ENCODE measurements around the gene RGS17.
"Not testable (repeated sequence)": the region's sequence is repeated elsewhere in the genome, so short reads cannot be mapped to it uniquely, and the experiment has no call there.

The RGS17 gene

DNA sequence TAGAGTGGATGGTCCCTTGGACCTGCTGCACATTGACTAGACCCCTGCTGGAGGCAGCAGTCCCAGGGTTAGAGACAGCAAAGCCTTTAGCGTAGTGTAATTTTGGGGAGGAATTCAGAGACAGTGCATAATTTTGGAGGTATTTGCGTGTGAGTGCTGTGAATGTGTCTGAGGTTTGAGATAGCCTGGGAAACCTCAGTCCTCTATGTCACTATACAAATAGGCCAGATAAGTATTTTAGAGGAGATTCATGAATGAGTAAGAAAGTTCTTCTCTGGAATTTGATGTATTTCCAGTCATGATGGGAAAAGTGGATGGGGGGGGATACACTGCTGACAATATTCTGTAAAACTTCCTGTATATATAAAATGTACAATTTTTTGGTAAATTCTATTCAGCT lies 102.8 kb downstream of the RGS17 start:
- DNase-seq: no peak

DNA sequence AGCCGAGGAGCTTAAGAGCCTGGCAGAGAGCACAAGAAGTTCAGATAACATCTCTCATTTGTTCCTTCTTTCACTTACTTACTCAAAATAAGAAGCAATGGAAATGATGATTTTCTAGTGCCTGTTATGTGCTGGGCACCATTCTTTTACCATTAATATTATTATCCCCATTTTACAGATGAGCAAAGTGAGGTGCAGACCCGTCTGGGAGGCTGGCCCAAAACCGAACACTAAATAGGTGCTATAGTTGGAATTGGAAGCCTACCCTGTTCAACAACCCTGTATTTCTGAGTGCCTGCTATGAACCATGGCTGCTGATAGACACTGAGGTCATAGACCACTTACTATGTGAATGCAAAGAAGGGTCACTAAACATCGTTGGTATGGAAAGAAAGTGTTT lies 103.6 kb downstream of the RGS17 start:
- DNase-seq: no peak

DNA sequence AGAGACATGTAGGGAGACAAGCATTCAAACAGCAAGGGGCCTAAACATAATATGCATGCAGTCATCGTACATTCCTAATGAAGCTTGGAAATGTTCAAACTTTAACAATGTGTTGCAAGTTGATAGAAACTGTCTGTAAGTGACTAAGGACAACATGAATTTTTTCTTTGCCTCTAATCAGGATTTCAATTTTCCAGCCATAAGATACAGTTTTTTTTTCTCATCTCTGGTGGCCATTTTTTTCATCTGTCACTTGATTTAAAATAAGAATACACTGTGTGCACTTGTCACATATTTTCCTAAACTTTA lies 106.4 kb downstream of the RGS17 start:
- DNase-seq: no peak

DNA sequence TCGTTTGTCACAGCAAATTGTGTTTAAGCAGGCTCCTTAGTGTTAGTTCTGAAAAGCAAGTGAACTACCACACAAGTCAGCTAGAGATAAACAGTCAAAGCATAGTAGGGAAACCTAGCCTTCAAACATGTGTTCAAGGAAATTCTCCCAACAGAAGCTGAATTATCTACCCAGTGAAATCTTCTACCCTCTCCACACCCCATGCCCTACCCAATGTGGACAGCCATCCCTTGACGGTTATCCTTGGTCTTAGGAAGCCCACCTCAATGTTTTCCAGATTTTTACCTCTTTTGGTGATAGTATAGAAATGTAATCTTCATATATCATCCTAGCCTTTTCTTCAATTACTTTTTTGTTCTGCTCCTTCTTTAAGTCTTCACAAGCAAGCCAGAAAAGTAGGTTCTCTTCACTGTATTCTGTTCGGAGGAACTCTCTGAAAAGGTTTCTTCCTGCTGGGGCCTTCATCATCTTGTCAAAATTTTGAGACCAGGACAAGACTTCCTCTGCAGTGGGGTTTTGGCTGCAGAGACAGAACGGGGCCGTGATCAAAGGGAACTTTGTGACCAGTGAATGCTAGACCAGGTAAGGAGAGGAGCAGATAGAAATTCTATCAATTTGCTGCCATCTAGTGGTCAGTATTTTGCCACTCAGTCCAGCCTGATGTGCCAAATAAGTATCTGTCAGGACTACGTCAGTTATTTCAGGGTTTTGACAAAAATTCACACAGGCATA lies 106.9 kb downstream of the RGS17 start:
- peak; percentile 71 for DNase-seq

DNA sequence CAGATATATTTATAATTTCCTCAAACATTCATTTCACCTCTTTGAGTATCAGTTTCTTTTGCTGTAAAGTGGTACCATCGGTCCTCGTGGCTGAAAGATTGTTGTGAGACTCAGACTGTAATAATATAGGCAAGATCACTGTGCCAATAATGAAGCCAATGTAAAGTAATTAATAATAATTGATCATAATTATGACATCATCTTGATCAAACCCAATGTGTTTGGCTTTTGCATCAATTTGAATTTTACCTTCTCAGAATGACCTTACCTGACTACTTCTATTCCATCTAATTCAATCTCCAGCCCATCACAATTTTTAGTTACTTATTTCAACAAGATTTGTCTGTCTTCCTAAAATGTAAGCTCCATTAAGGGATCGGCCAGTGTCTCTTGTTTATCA lies 112.7 kb downstream of the RGS17 start:
- DNase-seq: no peak

DNA sequence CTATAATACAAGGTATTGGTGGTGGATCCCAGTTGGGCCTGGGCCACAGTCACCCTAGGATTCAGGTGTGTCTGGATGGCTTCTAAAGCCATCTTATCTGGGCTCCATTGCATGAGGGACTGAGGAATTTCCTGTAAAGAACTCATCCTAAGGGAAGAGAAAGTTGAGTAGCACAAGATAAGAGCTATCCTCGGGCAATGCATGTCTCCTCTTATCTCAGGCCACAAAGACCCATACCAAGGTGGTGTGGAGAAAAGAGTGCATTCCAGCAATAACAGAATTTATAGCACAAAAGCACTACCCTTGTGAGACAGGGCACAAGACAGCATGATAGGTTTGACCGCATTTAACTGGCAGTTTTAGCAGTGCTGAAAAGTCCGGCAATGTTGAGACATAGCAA lies 114.2 kb downstream of the RGS17 start:
- no peak for DNase-seq

DNA sequence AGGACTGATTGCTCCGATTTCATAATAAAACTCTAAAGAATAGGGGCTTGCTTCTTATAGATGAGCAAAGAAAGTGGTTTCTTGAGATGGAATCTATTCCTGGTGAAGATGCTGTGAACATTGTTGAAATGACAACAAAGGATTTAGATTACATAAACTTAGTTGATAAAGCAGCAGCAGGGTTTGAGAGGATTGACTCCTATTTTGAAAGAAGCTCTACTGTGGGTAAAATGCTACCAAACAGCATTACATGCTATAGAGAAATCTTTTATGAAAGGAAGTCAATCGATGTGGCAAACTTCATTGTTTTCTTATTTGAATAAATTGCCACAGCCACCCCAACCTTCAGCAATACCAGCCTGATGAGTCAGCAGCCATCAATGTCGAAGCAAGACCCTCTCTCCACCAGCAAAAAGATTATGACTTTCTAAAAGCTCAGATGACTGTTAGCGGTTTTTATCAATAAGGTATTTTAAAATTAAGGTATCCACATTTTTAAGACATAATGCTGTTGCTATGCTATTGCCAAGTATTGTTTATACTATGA lies 115.9 kb downstream of the RGS17 start:
- no peak for DNase-seq

DNA sequence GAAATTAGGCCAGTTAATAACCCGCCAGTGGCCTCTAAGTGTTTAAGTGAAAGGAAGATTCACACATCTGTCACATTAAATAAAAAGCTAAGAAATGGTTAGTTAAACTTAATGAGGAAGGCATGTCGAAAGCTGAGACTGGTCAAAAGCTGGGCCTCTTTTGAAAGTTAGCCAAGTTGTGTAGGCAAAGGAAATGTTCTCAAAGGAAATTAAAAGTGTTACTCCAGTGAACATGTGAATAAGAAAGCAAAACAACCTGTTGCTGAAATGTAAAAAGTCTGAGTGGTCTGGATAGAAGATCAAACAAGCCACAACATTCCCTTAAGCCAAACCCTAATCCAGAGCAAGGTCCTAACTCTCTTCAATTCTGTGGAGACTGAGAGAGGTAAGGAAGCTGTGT lies 117.6 kb downstream of the RGS17 start:
- DNase-seq: no peak

DNA sequence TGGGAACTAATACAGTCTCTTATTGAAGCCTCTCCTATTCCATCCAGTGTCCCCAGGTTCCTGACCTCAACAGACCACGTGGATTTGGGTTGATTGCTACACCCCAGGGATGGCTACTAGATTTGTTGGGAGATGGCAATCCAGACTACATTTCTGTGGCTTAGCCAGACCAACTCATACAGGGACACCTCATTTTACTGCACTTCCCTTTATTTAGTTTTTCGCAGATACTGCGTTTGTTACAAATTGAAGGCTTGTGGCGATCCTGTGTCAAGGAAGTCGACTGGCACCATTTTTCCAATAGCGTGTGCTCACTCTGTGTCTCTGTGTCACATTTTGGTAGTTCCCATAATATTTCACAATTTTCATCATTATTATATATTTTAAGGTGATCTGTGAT lies 118.2 kb downstream of the RGS17 start:
- DNase-seq: no peak

DNA sequence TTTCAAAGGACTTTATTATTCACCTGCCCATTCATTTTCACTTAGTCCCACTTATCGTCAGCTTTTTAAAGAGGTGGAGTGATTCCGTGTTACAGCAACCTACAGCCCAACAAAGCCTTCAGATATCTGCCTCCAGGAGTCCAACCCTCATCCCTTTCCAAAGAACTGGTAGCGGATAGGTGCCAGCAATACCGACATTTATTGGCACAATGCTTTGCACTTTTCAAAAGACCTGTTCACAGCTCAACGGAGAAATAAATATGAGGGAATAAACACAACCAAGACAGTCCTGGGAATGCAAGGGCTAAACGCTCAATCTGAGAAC lies 127.8 kb downstream of the RGS17 start:
- DNase-seq: peak; percentile 14

DNA sequence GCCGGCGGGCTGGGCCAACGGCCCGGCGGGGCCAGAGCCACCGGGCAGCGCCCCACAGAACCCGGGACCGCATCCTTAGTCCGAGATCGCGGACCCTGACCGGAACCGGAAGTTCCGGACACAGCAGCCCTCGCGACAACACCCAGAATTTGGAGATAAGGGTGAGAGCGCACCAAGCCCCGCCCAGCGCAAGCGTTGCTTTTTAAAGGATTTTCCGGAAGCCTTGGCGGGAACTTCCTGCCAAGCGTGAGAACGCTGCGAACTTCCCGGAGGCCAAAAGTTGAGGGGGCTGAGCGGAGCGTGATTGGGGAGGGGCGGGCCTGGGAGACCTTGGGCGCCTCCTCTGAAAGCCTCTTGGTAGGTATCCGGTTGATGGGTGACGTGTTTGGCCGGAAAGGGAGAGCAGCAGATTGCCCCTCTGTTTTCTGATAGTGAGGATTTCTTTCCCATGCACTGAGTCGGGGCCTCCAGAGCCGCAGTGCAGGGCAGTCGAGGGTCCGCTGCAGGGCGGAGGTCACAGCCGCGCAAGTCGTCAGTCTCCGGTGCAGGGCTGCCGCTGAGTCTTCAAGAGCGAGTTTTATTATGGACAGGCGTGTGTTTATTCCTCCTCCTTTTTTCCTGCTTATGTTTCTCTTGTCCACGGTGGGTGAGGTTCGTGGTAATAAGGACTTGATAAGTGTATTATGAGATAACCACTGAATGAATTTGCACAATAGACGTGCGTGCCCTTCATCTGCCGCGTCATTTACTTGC lies 128.3 kb downstream of the RGS17 start, which contains the start of gene MTRF1L:
Gene MTRF1L, minus strand, starts transcription at position 97 of the 753 bp plus-strand sequence. Its CDS starts 24 bp downstream, at position 73.
- peak; percentile 88 for DNase-seq

DNA sequence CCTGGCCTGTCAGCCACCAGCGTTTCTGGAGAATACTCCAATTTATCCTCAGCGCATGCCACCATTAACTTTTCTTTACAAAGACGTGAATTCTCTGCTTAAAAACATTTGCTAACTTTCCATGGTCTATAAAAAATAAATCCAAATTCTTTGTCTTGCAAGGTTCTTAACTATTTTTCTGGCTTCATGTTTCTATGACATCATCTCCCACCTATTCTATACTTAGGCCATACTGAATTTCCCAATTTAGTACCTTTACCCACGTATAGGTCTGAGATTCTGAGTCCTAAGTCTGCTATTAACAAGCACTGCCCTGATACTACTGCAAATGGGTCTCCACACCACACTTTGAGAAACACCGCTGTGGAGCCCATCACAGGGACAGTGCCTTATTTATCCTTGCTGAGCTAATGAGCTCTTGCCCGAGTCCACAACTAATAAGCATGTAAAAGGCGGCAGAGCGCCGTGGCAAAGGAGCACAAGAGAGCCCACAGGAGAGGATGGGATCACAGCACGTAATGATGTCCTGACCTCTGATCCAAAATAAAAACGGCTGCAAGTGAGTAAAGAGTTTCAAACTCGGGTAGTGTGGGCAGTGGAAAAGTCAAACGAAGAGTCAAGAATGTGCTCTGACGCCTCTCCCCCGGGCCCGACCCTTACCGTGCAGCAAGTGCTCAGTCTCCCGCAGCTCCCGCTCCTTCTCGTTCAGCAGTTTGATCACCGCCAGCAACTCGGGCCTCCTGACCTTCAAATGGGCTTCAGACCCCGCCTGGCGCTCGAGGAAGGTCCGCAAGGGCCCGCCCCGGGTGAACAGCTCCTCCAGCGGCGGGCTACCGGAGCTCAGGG lies 129.1 kb downstream of the RGS17 start:
- peak; percentile 6 for DNase-seq

DNA sequence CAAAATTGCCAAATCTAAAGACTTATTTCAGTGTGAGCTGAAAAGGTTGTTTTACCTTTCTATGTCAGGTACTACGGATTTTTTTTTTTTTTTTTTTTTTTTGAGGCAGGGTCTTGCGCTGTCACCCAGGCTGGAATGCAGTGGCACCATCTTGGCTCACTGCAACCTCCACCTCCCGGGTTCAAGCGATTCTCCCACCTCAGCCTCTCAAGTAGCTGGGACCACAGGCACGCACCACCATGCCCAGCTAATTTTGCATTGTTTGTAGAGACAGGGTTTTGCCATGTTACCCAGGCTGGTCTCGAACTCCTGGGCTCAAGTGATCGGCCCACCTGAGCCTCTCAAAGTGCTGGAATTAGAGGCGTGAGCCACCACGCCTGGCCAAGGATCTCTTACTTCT lies 130.3 kb downstream of the RGS17 start:
- DNase-seq: not testable (repeated sequence)

DNA sequence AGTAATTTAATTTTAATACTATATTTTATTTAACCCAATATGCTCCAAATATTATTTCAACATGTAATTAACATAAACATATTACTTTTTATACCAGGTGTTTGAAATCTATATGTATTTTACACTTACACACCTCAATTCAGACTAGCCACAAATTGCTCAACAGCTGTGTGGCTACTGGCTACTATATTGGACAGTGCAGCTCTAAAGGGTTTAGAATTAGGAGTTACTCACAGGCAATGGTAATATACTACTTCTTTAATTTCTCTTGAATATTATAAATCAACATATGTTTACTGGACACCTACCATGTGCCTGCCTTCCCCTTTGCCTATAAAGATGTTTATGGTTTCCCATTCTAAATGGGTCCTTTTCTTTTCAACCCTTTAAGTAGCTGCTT lies 130.8 kb downstream of the RGS17 start:
- DNase-seq: no peak

DNA sequence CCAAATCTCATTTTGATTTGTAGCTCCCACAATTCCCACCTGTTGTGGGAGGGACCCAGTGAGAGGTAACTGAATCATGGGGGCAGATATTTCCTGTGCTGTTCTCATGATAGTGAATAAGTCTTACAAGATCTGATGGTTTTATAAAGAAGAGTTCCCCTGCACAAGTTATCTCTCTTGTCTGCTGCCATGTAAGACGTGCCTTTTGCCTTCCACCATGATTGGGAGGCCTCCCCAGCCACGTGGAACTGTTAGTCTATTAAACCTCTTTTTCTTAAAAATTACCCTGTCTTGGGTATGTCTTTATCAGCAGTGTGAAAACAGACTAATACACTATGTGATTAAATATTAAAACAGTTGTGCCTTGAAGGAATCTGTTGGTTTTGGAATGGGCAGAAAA lies 131.5 kb downstream of the RGS17 start:
- not testable (repeated sequence) for DNase-seq

DNA sequence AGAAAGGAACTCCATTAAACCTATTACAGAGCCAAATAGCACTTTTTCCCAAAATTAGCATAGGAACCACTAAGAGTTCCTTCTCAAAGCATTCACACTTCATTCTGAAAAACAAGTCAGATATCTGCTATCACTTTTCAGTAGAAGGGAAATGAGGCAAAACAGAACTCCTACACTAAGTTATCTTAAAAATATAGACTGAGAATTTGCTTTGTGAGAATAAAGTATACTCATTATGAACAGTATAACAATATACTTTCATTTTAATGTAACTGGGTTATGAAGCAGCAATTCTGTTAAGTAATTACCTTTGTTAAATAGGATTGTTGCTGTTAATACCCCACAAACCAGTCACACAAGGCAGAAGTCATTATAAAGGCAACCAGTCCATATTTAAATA lies 137.2 kb downstream of the RGS17 start:
- DNase-seq: no peak

DNA sequence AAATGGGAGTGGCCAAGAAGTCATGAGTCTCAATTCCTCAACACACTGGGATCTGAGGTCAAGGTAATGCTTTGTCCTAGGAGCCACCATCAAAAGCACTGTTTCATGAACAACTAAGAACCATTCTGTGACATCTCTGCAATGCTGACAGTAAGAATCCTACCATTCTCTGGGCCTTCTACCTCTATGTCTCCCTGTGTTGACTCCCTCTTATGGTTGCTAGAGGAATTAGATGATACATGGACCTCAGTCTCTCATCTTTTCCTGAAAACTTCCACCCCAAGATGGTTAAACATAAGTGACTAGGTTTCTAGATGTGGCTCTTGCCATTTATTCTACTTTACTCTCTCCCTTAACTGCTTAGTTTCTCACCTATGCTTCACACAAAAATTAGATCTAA lies 137.7 kb downstream of the RGS17 start:
- no peak for DNase-seq

DNA sequence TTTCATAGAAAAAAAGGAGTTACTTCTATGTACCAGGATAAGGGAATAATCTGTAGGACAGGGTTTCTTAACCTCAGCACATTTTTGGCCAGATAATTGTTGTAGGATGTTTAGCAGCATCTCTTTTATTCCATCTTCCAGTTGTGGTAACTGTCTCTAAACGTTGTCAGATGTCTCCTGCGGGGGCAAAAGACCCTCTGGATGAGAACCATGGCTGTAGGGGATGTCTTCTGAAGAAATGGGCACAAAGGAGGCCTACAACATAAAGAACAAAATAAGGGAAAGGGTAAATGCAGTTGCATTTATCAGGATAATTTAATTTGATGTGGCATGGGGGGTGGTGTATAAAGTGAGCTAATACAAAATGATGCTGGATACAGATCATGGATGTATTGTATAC lies 144.1 kb downstream of the RGS17 start:
- no peak for DNase-seq

DNA sequence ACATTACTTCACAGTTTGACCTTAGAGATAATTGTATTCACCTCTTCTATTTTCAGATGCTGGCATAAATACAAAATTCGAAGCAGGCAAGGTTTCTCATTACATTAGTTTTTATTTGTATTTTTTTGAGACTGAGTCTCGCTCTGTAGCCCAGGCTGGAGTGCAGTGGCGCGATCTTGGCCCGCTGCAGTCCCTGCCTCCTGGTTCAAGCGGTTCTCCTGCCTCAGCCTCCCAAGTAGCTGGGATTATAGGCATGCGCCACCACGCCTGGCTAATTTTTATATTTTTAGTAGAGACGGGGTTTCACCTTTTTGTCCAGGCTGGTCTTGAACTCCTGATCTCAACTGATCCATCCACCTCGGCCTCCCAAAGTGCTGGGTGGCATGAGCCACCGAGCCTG lies 145.8 kb downstream of the RGS17 start:
- DNase-seq: not testable (repeated sequence)

DNA sequence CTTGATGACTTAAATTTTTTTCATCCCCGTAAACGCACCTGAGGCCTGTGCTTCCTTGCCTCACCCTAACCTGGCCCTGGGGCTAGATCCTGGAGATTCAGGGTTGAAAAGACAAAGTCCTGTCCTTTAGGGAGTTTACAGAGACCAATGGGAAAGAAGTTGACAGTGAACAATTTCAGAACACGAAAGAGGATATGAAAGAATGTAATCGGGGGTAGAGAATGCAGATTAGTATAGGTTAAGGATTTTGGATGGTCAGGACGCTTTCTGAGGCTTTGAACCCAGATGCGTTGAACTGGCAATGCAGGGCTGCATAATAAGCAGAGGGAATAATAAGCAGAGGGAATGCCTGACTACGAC lies 146.6 kb downstream of the RGS17 start:
- DNase-seq: no peak

DNA sequence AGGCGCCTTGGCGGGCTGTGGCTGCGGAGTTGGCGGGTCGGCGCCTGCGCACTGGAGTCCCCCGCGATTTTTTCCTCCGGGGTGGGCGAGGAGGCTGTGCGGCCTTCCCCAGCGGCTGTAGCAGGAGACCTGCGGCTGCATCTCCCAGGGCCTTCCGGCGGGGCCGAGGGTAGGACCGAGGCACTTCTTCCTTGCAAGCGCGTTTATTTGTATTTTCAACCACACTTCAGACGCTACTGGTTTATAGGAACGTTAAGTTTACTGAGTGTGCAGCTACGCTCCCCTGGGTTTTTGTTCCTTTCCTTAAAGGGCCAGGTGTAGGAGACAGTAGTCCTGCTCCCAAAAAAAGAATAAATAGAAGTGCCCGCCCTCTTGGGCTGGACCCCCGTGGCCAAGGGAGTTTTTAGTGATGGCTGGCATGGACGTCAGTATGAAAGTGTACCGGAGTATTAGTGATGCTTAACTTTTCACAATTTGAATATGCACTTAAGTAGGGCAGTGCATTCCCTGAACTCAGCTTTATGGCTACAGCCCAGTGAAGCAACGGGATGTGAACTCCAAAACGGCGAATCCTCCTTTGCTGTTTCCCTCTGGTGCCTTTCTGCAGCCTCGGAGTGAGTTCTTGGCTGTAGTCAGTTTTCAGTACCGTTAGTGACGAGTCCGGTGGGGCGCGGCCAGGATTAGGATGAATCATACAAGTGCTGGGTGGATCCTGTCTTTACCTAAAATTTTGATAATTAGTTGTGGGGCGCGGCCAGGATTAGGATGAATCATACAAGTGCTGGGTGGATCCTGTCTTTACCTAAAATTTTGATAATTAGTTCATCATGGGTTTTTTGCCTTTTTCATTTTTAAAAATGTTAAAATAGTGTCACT lies 147.2 kb downstream of the RGS17 start:
- peak; percentile 95 for DNase-seq

DNA sequence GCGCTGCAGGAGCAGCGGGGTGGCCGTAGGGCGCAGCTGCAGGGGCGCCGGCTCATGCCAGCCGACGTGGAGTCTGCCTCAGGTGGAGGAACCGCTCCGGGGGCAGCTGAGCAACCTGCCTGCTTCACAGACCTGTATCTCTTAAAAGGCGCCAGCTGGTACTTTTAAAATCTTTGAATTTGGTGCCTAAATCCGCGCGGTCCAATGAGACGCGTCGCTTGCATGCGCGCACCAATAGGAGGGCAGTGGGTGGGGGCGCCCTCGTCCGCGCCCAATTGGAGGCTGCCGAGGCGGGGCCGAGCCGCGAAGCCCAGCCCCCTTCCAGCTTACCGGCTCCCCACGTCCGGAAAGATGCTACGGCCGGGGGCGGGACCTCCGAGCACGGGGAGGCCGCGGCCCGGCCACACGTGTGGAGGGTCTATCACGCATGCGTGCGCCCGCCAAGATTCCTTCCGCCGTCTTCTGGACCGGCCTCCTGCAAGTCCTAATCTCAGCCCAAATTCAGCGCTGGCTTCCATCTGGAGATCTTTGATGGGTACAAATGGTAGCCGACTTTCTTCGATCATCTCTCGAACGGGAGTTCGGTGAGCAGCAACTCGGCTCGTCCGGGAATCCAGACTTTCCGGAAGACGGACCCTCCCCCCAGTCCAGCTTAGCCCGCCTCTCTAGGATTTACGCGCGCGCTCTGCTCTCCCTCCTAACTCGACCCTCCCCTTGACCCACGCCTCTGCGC lies 148.0 kb downstream of the RGS17 start, which contains the start of gene FBXO5:
Gene FBXO5, minus strand, starts transcription at position 138 of the 733 bp plus-strand sequence. Its CDS starts 82 bp downstream, at position 56.
- peak; percentile 98 for DNase-seq

Measured in CD4-positive, alpha-beta T cell treated with Interleukin-12 subunit alpha and Interleukin-12 subunit beta, for 1 hour (primary cell).